ENCODE data around the gene PDK3.

Gene PDK3

GRCh38 chrX:24464836-24465531 lies at the start of gene PDK3:
Gene PDK3 (plus strand): TSS chrX:24465286. CDS start chrX:24465456, 170 bp downstream.
- peak; percentile 81 for DNase-seq

DNA sequence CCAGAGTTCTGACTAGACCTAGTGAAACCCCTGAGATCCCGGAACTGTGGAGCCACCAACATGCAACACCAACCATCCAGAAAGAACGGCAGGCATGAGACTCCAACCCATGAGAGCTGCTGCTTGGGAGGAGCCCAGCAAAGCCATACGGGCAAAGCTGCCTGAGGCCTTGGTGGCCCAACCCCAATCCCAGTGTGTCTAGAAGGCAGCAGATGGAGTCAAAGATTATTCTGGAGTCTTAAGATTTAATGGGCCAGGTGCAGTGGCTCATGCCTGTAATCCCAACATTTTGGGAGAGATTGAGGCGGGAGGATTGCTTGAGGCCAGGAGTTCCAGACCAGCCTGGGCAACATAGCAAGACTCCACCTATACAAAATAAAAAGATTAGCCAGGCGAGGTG lies 49.2 kb upstream of the PDK3 start:
- DNase-seq = no peak

GRCh38 chrX:24423960-24424359 lies 41.1 kb upstream of the PDK3 start:
- no peak for DNase-seq

DNA sequence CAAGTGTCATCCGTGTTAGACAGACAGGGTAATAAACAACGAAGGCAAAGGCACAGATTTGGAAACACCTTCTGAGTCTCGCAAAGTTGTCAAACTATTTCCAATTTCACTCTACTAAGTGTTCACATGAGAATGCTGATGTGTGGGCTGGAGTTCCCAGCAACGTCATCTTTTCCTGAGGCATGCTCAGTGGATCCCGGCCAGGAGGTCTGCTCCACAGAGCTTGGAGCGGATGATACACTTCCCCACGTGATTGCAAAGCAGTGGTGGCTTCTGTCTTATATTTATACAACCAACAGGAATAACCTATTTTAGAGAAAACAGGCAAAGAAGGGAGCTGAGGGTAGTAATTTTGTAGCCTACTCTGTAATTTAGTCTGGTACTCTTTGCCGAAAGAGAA lies 40.1 kb upstream of the PDK3 start:
- no peak for DNase-seq

DNA sequence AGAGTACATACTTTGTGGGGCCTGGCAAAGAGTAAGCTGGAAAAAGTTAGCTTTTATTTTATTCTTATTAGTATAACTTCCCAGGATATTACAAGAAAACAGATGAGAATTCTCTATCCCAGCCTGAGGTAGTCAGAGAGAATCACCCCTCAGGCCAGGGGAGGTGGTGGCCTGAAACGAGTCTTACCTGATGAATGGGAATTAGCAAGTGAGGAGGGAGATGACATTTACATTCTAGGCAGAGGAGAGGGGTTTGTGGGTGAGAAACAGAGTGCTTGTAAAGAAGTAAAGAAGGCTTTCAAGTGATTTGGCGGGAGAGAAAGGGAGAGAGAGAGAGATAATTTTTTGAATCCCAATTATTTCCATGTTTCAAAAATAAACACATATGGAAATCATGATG lies 39.3 kb upstream of the PDK3 start:
- DNase-seq = no peak

GRCh38 chrX:24426340-24426913 lies 38.7 kb upstream of the PDK3 start:
- DNase-seq = no peak

GRCh38 chrX:24426921-24427746 lies 38.0 kb upstream of the PDK3 start:
- no peak for DNase-seq

- no peak for DNase-seq
These were observed 37.4 kb upstream of the PDK3 start for GRCh38 chrX:24427747-24428019.

DNA sequence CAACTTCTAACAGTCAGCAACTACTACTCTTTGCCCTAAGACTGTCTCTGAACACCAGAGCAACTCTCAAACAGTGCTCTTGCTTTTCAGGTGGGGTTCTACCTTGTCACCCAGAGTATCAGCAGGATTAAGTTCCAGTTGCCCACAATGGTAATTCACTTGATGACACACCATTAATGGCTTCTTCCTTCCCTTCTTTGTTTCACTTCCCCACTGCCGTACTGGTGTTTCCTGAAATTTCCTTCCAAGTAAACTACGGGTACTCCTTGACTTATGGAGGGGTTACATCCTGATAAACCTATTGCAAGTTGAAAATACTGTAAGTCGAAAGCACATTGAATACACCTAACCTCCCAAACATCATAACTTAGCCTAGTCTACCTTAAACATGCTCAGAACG lies 36.6 kb upstream of the PDK3 start:
- no peak for DNase-seq

- DNase-seq = no peak
These were observed 30.0 kb upstream of the PDK3 start for GRCh38 chrX:24435060-24435459.

DNA sequence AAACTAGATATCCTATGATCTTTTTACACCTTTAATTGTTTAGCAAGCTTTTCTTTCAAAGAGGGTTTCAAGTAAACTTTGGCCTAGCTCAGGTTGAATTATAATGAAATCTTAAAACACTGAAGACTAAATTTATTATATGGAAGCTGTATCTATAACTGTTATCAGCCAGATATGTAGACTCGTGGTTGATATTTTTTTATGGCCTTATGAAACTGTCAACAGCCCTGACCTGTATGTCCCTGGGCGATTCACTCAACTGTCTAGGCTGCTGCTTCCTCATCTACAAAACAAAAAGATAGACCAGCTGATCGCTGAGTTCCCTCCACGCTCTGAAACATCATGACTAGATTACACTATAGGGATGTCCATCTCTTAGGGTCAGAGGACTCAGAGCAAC lies 21.2 kb upstream of the PDK3 start:
- DNase-seq = no peak

- no peak for DNase-seq
These were observed 20.4 kb upstream of the PDK3 start for GRCh38 chrX:24444645-24445044.

DNA sequence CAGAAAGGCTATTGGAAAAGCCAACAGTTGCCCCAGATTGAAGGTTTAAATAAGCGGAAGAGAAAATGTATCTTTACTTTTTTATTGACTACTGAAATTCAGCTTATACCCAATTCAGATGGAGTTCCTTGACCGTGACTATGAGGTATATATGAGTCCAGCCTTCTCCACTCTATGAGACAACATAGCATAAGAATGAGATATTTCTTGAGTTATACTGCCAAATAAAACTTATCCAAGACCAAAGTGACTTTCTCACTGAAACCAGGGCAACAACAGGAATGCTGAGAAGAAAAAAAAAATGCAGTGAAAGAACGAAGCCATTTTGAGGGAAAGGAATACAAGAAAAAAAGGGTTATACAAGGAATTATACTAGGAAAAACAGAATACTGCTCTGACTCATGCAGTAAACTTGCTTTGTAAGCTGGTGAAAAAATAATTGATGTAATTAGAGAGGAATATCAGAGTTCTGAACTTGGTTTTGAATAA lies 16.3 kb upstream of the PDK3 start:
- no peak for DNase-seq

GRCh38 chrX:24463077-24463476 lies 2.0 kb upstream of the PDK3 start:
- no peak for DNase-seq

DNA sequence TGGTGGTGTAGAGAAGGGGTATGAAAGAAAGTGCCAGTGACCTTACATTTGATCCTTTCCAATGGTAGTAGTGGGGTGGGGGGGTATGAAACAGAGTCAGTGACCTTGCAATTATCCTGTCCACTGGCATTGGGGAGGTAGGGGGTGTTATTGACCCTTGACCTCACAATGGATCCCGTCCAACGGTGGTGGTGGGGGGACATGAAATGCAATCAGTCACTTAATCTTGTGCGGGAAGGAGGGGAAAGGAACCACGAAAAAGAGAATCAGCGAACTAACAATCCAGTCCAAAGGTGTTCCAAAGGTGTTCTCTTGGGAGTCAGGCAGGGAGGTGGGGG lies 619 bp upstream of the PDK3 start:
- DNase-seq = no peak

- DNase-seq = no peak
These were observed 413 bp downstream of the PDK3 start for GRCh38 chrX:24465532-24465865.

DNA sequence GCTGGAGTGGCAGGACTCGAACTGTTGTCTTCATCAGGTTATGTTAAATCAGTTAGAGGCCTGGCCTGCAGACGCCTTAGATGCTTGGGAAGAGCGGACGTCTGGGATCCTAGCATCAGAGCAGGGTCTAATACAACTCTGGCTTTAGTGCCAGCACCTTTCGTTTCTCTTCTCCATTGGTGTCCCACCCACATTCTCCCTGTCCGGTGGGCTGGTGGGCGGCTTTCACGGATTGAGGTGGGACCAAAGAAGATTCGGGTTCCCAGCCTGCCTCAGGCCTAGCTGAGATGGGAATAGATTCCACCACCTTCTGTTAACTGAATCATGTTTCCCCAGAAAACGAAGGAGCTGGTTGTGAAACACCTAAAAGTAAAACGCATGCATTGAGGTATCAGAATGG lies 939 bp downstream of the PDK3 start:
- DNase-seq = no peak

- DNase-seq = no peak
These were observed 3.2 kb downstream of the PDK3 start for GRCh38 chrX:24468245-24468644.

DNA sequence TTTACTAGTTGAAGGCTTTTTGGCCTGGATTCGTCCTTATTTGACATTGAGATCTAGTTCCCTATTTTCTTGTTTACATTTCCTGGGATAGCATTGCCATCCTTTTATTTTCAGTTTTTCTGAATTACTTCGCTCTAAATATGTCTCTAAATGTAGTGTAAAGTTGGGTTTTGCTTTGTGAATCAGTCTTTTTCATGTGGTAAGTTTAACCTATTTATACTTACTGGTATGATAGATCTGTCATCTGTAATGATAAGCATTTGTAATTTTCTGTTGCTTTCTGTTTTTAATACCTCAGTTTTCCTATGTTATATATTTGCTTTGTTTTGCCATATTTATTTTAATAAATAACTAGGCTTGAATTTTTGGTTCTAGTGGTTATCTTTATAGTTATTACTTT lies 6.7 kb downstream of the PDK3 start:
- DNase-seq = no peak

DNA sequence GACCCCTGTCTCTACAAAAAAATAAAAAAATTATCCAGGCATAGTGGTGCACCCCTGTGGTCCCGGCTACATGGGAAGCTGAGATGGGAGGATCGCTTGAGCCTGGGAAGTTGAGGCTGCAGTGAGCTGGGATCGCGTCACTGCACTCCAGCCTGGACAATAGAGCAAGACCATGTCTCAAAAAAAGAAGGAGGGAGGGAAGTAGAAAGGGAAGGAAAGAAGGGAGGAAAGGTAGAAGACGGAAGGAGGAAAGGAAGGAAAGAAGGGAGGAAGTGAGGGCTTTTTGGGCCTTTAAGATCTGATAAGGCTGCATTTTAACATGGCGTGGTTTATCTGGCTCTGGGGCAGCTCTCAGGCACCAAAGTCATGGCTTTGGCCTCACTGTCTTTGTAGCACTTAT lies 10.4 kb downstream of the PDK3 start:
- no peak for DNase-seq

GRCh38 chrX:24478509-24478908 lies 13.4 kb downstream of the PDK3 start:
- DNase-seq = no peak

- DNase-seq = no peak
These were observed 14.8 kb downstream of the PDK3 start for GRCh38 chrX:24479924-24480323.

DNA sequence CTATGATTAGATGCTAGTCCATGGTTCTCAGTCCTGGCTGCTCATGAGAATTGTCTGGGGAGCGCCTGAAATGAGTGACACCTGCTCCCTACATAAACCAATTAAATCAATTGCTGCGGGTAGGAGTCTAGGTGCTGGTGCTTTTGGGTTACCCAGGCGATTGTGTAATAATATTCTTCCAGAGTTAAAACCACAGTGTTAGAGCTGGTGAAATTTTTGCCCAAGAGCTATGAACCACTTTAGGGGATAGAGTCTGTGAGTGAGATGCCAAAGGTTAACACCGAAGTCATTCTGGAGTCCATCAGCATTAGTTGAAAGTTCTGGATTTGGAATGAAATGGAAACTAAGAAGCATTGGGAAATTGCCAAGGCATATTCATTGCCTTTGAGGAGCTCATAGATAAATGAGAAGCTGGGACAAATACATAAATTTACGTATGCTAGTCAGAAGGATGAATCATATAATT lies 15.3 kb downstream of the PDK3 start:
- DNase-seq = no peak

- DNase-seq = no peak
These were observed 17.8 kb downstream of the PDK3 start for GRCh38 chrX:24482823-24483415.
